ENCODE data around the gene FRY. TPM values are rescaled to one million over a fixed set of nuclear protein-coding genes. Genes with fewer than 3 reads are reported as not detected.
A peak's percentile ranks its signal among the peaks of the same experiment; 100 is the strongest.

The FRY gene
- total and polyA plus RNA-seq, 10 of the 15 experiments (the other 5 are each of a cell fraction or from before 2014, with no cell fraction given), result 0.18 to 1.4 (median 0.30) TPM

GRCh38 chr13:32247887-32248286 is 216.3 kb downstream of the FRY start:
- in situ Hi-C loops (cut with MboI) (no loop called here), intact Hi-C loops (cut with micrococcal nuclease; ENCODE audit: unreplicated experiment) (loop anchor here (5.0 kb wide), 2 partner anchors 194 to 334 kb away; no protein-coding TSS in a partner anchor)
- no TSS peak for BruUV-seq (replicated peaks)
- ChIA-PET CTCF (interaction anchor here (1.2 to 3.5 kb wide), 10 partner anchors 8 to 333 kb away, joined by 3 to 37 read pairs (median 6); no protein-coding TSS in a partner anchor), POLR2A (no interaction called here), SMC1A (ENCODE audit: uncharacterized antibody, unreplicated experiment) (interaction anchor here (0.8 to 1.8 kb wide), 6 partner anchors 10 to 334 kb away, joined by 3 to 7 read pairs (median 5); no protein-coding TSS in a partner anchor), RAD21 (ENCODE audit: unreplicated experiment) (interaction anchor here (1.2 to 1.9 kb wide), 4 partner anchors 58 to 338 kb away, joined by 3 to 8 read pairs (median 4); no protein-coding TSS in a partner anchor)
- ATAC-seq (peak; percentile 30; the same call in 1 of the 3 replicates), DNase-seq (ENCODE audit: low read depth, low spot score) (no peak), FAIRE-seq (no peak)
- H3K36me3 ChIP-seq (ENCODE audit: control insufficient read depth in 2 of 2, insufficient read depth in 2 of 2, low read length in 1 of 2), result no peaks in the 10 kb centered on the region
- H3K9ac ChIP-seq (ENCODE audit: control insufficient read depth, insufficient read depth, low read length), result no peak overlapping the region
- H3K4me2 ChIP-seq (ENCODE audit: control insufficient read depth, insufficient read depth), result no peak overlapping the region
- no peaks in the 10 kb centered on the region for H4K20me1 ChIP-seq (ENCODE audit: control insufficient read depth, insufficient read depth)
- H3K4me1 ChIP-seq (ENCODE audit: control insufficient read depth, insufficient read depth, low read length), result peaks cover 9% of the 10 kb centered on the region
- H2AFZ ChIP-seq (ENCODE audit: control insufficient read depth, low read depth, low read length), result no peak overlapping the region; the same call in 1 of the 2 replicates
- no peaks in the 10 kb centered on the region for H3K79me2 ChIP-seq (ENCODE audit: control insufficient read depth, insufficient read depth, low read length)
- H3K4me3 ChIP-seq, result no peak overlapping the region
- H3K27ac ChIP-seq (ENCODE audit: control insufficient read depth, insufficient read depth), result no peak overlapping the region
- 47% methylated on average over 1 of the region's 1 CpG for WGBS (ENCODE audit: insufficient coverage, insufficient replicate concordance, low lambda C conversion rate, missing lambda C conversion rate)
- TF ChIP-seq PML (IDR thresholded peaks at IDR 0.05; ENCODE audit: low read length) (no peak), ZNF217 (IDR thresholded peaks at IDR 0.05) (no peak), ZZZ3 (IDR thresholded peaks at IDR 0.05; ENCODE audit: control insufficient read depth, insufficient read length, low read depth) (no peak), SIN3A (IDR thresholded peaks at IDR 0.05; ENCODE audit: low read depth, low read length) (no peak), ZBED1 (IDR thresholded peaks at IDR 0.05; ENCODE audit: borderline replicate concordance) (no peak), ATF3 (IDR thresholded peaks at IDR 0.05; ENCODE audit: borderline replicate concordance, extremely low read depth, low read depth, low read length) (no peak)
- no peaks in the 10 kb centered on the region for H3K27me3 ChIP-seq (replicated peaks in 1 of 2; ENCODE audit: control insufficient read depth in 2 of 2, insufficient read depth in 2 of 2, low read length in 1 of 2)
- no peaks in the 10 kb centered on the region for H3K9me3 ChIP-seq (replicated peaks; ENCODE audit: control insufficient read depth, insufficient read depth, low read length)

GRCh38 chr13:32248801-32249200 is 217.2 kb downstream of the FRY start:
- Histone ChIP-seq H3K4me1 (ENCODE audit: control insufficient read depth, insufficient read depth, low read length) (peaks cover 9% of the 10 kb centered on the region), H4K20me1 (ENCODE audit: control insufficient read depth, insufficient read depth) (no peaks in the 10 kb centered on the region), H3K27ac (ENCODE audit: control insufficient read depth, insufficient read depth) (no peak overlapping the region), H3K4me3 (no peak overlapping the region), H3K27me3 (replicated peaks in 1 of 2; ENCODE audit: control insufficient read depth in 2 of 2, insufficient read depth in 2 of 2, low read length in 1 of 2) (no peaks in the 10 kb centered on the region), H3K9me3 (replicated peaks; ENCODE audit: control insufficient read depth, insufficient read depth, low read length) (no peaks in the 10 kb centered on the region), H2AFZ (ENCODE audit: control insufficient read depth, low read depth, low read length) (no peak overlapping the region; the same call in 1 of the 2 replicates), H3K36me3 (ENCODE audit: control insufficient read depth in 2 of 2, insufficient read depth in 2 of 2, low read length in 1 of 2) (no peaks in the 10 kb centered on the region), H3K9ac (ENCODE audit: control insufficient read depth, insufficient read depth, low read length) (no peak overlapping the region), H3K79me2 (ENCODE audit: control insufficient read depth, insufficient read depth, low read length) (no peaks in the 10 kb centered on the region), H3K4me2 (ENCODE audit: control insufficient read depth, insufficient read depth) (no peak overlapping the region)
- BruUV-seq (replicated peaks), result no TSS peak
- FAIRE-seq (no peak), DNase-seq (ENCODE audit: low read depth, low spot score) (peak; percentile 27), ATAC-seq (peak; percentile 53)
- intact Hi-C loops (cut with micrococcal nuclease; ENCODE audit: unreplicated experiment) (loop anchor here (5.0 kb wide), 2 partner anchors 194 to 334 kb away; no protein-coding TSS in a partner anchor), in situ Hi-C loops (cut with MboI) (no loop called here)
- ChIA-PET CTCF (interaction anchor here (0.5 to 0.8 kb wide), 2 partner anchors 176 to 1290 kb away, joined by 3 read pairs; no protein-coding TSS in a partner anchor), RAD21 (ENCODE audit: unreplicated experiment) (interaction anchor here (1.7 kb wide), 1 partner anchor 339 kb away, joined by 5 read pairs; no protein-coding TSS in a partner anchor), POLR2A (no interaction called here), SMC1A (ENCODE audit: uncharacterized antibody, unreplicated experiment) (no interaction called here)
- 3% methylated on average over 3 of the region's 3 CpGs for WGBS (ENCODE audit: insufficient coverage, insufficient replicate concordance, low lambda C conversion rate, missing lambda C conversion rate)
- TF ChIP-seq NFYB (IDR thresholded peaks at IDR 0.05; ENCODE audit: insufficient read depth, low read depth, low read length), result no peak
- no peak for TF ChIP-seq MLLT1 (IDR thresholded peaks at IDR 0.05)
- TF ChIP-seq CREB1 (IDR thresholded peaks at IDR 0.05; ENCODE audit: low read depth), result no peak
- TF ChIP-seq LARP7 (IDR thresholded peaks at IDR 0.05), result no peak
- TF ChIP-seq KLF5 (IDR thresholded peaks at IDR 0.05; ENCODE audit: partially characterized antibody), result no peak
- no peak for TF ChIP-seq KAT2A (conservative IDR thresholded peaks at IDR 0.05; ENCODE audit: control insufficient read depth, low read depth, low read length)
- TF ChIP-seq POLR2AphosphoS2 (IDR thresholded peaks at IDR 0.05; ENCODE audit: low read depth, low read length), result no peak
- TF ChIP-seq ZBTB33 (IDR thresholded peaks at IDR 0.05), result no peak
